Measurements from ENCODE around the gene PPP1R13B.
"Not testable (repeated sequence)": the region's sequence is repeated elsewhere in the genome, so short reads cannot be mapped to it uniquely, and the experiment has no call there.

The PPP1R13B gene

GRCh38 chr14:103891667-103892215 lies 44.4 kb upstream of the PPP1R13B start:
- TF ChIP-seq MAX (IDR thresholded peaks at IDR 0.05; ENCODE audit: low read depth, low read length) = no peak
- no peak for TF ChIP-seq MYC (IDR thresholded peaks at IDR 0.05; ENCODE audit: low read depth, low read length)
- TF ChIP-seq POLR2A (IDR thresholded peaks at IDR 0.05; ENCODE audit: extremely low read depth, insufficient read length) = no peak
- TF ChIP-seq CTCF (IDR thresholded peaks at IDR 0.05; ENCODE audit: low read depth, low read length) = no peak
- no peak overlapping the region for H3K4me3 ChIP-seq (ENCODE audit: low read depth, low read length)
- DNase-seq (ENCODE audit: low read depth) = no peak

GRCh38 chr14:103890821-103891666 lies 43.7 kb upstream of the PPP1R13B start:
- no peak for DNase-seq (ENCODE audit: low read depth)
- no peak overlapping the region for H3K4me3 ChIP-seq (ENCODE audit: low read depth, low read length)
- TF ChIP-seq MAX (IDR thresholded peaks at IDR 0.05; ENCODE audit: low read depth, low read length) (no peak), MYC (IDR thresholded peaks at IDR 0.05; ENCODE audit: low read depth, low read length) (no peak), CTCF (IDR thresholded peaks at IDR 0.05; ENCODE audit: low read depth, low read length) (no peak), POLR2A (IDR thresholded peaks at IDR 0.05; ENCODE audit: extremely low read depth, insufficient read length) (no peak)

GRCh38 chr14:103890052-103890371 lies 42.6 kb upstream of the PPP1R13B start:
- TF ChIP-seq POLR2A (IDR thresholded peaks at IDR 0.05; ENCODE audit: extremely low read depth, insufficient read length) (no peak), CTCF (IDR thresholded peaks at IDR 0.05; ENCODE audit: low read depth, low read length) (no peak), MAX (IDR thresholded peaks at IDR 0.05; ENCODE audit: low read depth, low read length) (no peak), MYC (IDR thresholded peaks at IDR 0.05; ENCODE audit: low read depth, low read length) (no peak)
- no peak overlapping the region for H3K4me3 ChIP-seq (ENCODE audit: low read depth, low read length)
- no peak for DNase-seq (ENCODE audit: low read depth)

GRCh38 chr14:103889313-103890051 lies 42.1 kb upstream of the PPP1R13B start:
- DNase-seq (ENCODE audit: low read depth) = no peak
- no peak for TF ChIP-seq MYC (IDR thresholded peaks at IDR 0.05; ENCODE audit: low read depth, low read length)
- TF ChIP-seq MAX (IDR thresholded peaks at IDR 0.05; ENCODE audit: low read depth, low read length) = no peak
- TF ChIP-seq CTCF (IDR thresholded peaks at IDR 0.05; ENCODE audit: low read depth, low read length) = no peak
- no peak for TF ChIP-seq POLR2A (IDR thresholded peaks at IDR 0.05; ENCODE audit: extremely low read depth, insufficient read length)
- no peak overlapping the region for H3K4me3 ChIP-seq (ENCODE audit: low read depth, low read length)

- not testable (repeated sequence) for H3K4me3 ChIP-seq (ENCODE audit: low read depth, low read length); DNase-seq (ENCODE audit: low read depth)
These were observed 41.6 kb upstream of the PPP1R13B start for GRCh38 chr14:103889002-103889312.

GRCh38 chr14:103887557-103888115 lies 40.3 kb upstream of the PPP1R13B start:
- TF ChIP-seq POLR2A (IDR thresholded peaks at IDR 0.05; ENCODE audit: extremely low read depth, insufficient read length) (no peak), MAX (IDR thresholded peaks at IDR 0.05; ENCODE audit: low read depth, low read length) (no peak), MYC (IDR thresholded peaks at IDR 0.05; ENCODE audit: low read depth, low read length) (no peak), CTCF (IDR thresholded peaks at IDR 0.05; ENCODE audit: low read depth, low read length) (no peak)
- H3K4me3 ChIP-seq (ENCODE audit: low read depth, low read length) = no peak overlapping the region
- DNase-seq (ENCODE audit: low read depth) = no peak

Data from NB4 (cell line).